ENCODE measurements around the gene PARD6A. TPM values are rescaled to one million over a fixed set of nuclear protein-coding genes. Genes with fewer than 3 reads are reported as not detected.
A peak's percentile ranks its signal among the peaks of the same experiment; 100 is the strongest.

Gene PARD6A, protein sequence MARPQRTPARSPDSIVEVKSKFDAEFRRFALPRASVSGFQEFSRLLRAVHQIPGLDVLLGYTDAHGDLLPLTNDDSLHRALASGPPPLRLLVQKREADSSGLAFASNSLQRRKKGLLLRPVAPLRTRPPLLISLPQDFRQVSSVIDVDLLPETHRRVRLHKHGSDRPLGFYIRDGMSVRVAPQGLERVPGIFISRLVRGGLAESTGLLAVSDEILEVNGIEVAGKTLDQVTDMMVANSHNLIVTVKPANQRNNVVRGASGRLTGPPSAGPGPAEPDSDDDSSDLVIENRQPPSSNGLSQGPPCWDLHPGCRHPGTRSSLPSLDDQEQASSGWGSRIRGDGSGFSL
- total RNA-seq (2014; rRNA removed; shearing (Covaris generic)), result 6.6 and 13.5 TPM in 2 replicates

DNA sequence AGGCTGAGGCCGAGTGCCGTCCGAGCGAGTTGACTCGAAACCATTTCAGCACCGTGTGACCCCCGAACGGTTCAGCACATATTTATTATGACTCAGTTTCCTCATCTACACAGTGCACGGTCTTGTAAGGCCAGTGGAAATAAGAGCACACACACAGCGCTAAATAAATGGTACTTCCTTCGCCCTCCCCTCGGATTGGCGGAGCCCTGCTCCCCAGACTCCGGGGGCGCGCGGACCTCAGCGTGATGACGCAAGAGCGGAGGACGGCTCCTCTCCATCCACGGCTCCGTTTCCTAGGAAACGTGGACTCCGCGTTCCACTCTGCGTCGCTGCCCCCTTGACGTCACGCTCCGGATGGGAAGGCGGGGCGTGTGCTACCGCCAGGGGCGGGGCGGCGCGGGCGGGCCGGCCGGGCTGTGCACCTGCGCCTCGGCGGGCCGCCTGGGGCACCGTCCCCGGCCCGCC is at the start of gene PARD6A:
PARD6A (plus strand) TSS at position 397 of the 465 bp plus-strand sequence. CDS start 79 bp downstream, outside the sequence.
- in situ Hi-C loops (cut with HindIII; ENCODE audit: low sequenced_read_pairs), result no loop called here
- DNase-seq (ENCODE audit: low spot score), result peak; percentile 99

DNA sequence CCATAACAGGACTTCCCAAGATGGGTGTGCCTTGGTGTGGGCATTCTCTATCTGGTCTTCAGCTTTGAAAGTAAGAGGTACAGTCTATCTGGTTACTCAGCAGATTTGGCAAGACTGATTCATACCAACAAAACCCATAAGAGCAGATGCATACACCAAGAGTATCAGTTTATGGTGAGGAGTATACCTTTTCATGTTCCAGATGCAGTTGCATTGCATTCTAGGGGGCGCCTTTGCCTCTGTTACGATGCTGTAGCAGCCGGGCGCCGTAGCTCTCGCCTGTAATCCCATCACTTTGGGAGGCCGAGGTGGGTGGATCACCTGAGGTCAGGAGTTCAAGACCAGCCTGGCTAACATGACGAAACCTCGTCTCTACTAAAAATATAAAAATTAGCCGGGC is 47.0 kb upstream of the PARD6A start:
- in situ Hi-C loops (cut with HindIII; ENCODE audit: low sequenced_read_pairs), result no loop called here
- no peak for DNase-seq (ENCODE audit: low spot score)

DNA sequence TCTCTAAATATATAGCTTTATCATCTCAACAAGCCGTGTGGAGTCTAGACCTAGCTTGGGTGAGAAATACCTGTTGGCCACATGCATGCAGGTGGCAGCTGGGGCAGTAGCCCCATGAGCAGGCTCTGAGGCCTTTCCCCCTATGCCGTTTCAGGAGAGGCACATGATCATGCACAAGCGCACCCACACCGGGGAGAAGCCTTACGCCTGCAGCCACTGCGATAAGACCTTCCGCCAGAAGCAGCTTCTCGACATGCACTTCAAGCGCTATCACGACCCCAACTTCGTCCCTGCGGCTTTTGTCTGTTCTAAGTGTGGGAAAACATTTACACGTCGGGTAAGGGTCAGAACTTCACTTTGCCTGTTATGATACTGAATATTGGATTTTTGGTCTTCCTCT is 32.5 kb upstream of the PARD6A start:
- no peak for DNase-seq (ENCODE audit: low spot score)
- in situ Hi-C loops (cut with HindIII; ENCODE audit: low sequenced_read_pairs), result no loop called here

DNA sequence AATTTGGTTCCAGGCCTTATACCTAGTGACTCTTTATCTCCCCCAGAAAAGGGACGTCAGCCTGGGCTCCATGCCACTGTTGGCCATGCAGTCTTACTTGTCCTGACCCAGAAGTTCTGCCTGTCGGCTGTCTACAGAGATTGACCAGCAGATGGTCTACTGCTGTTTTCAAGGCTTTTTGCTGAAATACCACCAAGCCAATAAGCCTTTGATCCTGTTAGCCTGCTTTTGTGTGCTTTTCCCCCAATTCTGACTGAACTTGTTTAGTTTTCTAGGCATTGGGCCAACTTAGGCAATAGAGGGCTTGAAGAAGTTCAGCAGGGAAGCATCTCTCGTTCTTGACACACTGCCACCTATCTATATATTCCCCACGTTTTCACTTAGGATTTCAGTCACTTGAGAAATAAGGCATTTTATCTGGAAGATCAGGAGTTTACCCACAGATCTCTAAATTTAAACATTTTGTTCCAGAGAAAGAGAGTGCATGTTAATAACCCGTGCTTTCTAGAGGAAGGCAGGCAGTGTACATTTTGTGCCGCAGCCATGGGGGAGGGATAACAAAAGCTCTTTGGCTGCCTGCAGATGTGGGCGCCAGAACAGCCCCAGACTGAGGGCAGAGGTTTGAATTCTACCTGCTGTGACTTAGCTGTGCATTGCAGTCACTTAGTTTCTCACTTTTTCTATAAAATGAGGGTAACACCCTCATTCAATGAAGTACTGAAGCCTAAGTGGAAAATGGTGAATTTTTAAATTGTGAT is 28.2 kb upstream of the PARD6A start:
- DNase-seq (ENCODE audit: low spot score), result peak; percentile 53
- in situ Hi-C loops (cut with HindIII; ENCODE audit: low sequenced_read_pairs), result no loop called here

DNA sequence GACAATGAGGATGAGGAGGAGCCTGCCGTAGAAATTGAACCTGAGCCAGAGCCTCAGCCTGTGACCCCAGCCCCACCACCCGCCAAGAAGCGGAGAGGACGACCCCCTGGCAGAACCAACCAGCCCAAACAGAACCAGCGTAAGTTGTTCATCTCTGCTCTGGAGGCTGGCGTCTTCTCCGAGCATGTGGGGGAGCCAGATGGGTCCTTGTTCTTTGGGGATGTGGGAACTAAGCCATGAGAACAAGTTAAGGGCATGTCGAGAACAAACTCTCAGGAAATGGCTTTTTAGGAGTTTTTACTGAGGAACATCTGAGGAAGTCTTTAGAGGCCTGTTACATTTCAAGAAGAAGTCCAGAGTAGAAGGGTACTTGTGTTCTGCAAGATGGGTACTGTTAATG is 24.0 kb upstream of the PARD6A start:
- DNase-seq (ENCODE audit: low spot score), result no peak
- in situ Hi-C loops (cut with HindIII; ENCODE audit: low sequenced_read_pairs), result no loop called here

DNA sequence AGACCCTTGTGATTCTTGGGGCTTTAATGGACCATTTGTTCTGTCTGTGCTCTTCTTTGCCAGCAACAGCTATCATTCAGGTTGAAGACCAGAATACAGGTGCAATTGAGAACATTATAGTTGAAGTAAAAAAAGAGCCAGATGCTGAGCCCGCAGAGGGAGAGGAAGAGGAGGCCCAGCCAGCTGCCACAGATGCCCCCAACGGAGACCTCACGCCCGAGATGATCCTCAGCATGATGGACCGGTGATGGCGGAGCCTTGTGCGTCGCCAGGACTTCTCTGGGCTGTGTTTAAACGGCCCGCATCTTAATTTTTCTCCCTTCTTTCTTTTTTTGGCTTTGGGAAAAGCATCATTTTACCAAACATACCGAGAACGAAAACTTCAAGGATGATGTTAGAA is 23.1 kb upstream of the PARD6A start:
- no peak for DNase-seq (ENCODE audit: low spot score)
- in situ Hi-C loops (cut with HindIII; ENCODE audit: low sequenced_read_pairs), result no loop called here

DNA sequence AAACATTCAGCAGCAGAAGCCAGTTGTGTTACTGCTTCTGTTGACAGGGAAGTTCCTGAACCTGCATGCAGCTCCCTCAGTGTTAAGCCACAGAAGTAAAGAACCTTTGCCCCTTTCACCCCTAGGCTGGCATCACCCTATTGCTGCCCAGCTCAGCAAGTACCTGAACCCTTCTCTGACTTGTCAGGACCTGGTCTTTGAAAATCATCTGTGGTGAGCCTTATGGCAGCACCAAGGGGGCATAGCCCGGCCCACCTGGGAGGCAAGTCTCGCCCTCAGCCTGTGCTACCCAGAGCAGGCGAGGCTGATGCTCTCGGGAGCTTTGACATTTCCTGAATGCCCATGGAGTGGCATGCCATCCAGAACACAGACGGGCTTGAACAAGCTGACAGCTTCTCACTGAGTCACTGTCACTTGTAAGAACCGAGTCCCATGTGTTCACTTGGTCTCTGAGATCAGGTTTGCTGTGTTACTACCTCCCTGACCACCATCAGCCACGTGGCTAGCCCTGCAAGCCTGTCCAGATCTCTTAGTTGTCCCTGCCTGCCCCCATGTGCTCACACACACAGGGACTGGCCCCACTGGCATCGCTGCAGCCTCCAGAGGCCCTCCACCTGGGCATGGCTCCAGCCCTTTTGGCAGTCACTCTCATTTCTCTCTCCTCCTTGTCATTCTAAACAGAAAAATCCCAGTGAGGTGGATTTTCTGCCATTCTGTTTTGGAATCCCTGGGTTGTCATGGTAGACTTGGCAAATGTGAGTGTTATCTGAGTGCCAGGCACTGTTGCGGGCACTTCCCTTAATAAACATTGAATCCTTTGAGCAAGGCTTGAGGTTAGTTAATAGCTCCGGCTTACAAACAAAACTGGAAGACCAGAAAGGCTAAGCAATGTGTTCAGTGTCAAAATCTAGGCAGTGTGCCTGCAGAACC is 18.7 kb upstream of the PARD6A start:
- peak; percentile 95 for DNase-seq (ENCODE audit: low spot score)
- in situ Hi-C loops (cut with HindIII; ENCODE audit: low sequenced_read_pairs), result no loop called here

DNA sequence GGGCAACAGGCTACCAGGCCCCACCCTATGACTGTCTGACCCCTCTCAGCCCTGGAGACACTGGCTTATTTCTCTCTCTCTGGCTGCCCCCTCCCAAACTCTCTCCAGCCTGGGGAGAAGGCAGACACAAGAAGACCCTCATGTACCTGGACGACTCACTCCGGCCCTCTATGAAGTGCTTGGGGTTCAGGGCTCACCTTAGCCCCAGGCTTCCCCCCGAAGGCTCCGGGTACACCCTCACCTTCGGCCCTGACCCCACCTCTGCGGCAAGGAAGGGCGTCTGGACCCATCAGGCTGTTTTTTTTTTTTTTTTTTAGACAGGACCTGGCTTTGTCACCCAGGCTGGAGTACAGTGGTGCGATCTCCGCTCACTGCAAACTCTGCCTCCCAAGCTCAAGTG is 16.7 kb upstream of the PARD6A start:
- in situ Hi-C loops (cut with HindIII; ENCODE audit: low sequenced_read_pairs), result no loop called here
- no peak for DNase-seq (ENCODE audit: low spot score)

DNA sequence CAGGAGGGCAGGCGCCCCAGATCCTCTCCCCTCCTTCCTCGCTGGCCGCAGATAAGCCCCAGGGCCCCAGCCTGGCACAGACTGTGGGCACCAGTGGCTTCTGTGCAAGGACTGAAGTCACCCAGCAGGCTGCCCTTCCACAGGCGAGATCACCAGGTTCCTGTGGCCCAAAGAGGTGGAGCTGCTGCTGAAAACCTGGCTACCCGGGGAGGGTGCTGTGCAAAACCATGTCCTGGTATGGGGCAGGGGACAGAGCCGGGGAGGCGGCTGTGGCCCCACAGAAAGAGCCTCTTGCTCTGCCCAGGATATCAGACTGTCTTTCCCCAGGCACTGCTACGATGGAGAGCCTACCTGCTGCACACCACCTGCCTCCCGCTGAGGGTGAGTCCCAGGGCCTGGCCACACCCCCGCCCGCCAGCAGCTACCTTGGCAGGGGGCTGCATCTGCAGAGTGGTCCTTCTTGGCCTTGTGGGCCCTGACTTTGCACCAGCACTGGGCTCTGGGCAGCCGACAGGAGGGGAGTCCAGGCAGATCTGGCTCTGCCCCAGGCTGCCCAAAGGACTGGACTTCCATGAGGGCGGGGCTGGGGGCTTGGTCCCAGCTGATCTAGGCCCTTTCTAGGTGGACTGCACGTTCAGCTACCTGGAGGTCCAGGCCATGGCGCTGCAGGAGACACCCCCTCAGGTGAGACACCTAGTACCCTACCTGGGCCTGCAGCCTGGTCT is 15.2 kb upstream of the PARD6A start:
- in situ Hi-C loops (cut with HindIII; ENCODE audit: low sequenced_read_pairs), result no loop called here
- DNase-seq (ENCODE audit: low spot score), result no peak

DNA sequence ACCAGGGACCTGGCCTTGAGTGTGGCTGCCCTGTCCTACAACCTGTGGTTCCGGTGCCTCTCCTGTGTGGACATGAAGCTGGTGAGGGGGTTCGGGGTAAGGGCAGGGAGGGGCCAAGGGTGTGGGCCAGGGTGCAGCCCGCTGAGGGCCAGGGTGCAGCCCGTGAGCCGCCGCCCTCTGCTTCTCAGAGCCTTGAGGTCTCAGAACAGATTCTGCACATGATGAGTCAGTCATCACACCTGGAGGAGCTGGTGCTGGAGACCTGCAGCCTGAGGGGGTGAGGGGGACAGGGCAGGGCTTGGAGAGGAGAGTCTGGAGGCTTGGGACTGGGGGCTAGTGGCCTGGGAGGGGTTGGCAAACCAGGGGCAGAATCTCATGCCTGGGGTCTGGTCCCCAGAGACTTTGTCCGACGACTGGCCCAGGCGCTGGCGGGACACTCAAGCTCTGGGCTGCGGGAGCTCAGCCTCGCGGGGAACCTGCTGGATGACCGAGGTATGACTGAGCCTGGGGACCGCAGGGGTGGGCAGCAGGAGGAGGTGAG is 13.6 kb upstream of the PARD6A start:
- DNase-seq (ENCODE audit: low spot score), result no peak
- in situ Hi-C loops (cut with HindIII; ENCODE audit: low sequenced_read_pairs), result no loop called here

DNA sequence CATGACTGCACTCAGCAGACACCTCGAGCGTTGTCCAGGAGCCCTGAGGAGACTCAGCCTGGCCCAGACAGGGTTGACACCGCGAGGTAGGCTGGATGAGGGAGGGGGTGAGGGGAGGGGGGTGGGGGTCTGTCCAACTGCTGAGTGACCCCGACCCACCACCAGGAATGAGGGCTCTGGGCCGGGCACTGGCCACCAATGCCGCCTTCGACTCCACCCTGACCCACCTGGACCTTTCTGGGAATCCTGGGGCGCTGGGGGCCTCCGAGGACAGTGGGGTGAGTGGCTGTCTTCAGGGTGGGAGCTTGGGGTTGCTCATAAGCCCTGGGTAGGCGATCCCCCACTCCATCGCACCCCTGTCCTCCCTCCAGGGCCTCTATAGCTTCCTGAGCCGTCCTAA is 13.1 kb upstream of the PARD6A start:
- in situ Hi-C loops (cut with HindIII; ENCODE audit: low sequenced_read_pairs), result no loop called here
- no peak for DNase-seq (ENCODE audit: low spot score)

DNA sequence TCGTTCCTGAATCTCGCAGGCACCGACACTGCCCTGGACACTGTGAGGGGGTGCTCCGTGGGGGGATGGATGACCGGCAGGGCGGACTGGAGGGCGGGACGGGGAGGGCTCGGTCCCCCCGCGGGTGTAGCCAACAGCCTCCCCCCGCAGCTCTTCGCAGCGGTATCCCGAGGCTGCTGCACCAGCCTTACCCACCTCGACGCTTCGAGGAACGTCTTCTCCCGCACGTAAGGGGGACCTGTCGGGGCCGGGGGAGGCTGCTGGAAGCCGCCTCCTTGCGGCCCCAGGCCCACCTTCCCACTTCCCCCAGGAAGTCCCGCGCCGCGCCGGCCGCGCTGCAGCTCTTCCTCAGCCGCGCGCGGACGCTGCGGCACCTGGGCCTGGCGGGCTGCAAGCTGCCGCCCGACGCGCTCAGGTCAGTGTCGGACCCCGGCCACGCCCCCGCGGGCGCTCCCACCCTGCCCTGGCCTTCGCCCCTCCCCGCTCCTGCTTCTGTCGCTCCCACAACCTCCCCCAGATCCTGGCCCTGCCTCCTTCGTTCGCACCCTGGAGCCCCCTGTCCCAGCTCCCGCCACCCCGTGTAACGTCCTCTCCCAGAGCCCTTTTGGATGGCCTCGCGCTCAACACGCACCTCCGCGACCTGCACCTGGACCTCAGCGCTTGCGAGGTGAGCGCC is 12.5 kb upstream of the PARD6A start:
- in situ Hi-C loops (cut with HindIII; ENCODE audit: low sequenced_read_pairs), result no loop called here
- DNase-seq (ENCODE audit: low spot score), result no peak

DNA sequence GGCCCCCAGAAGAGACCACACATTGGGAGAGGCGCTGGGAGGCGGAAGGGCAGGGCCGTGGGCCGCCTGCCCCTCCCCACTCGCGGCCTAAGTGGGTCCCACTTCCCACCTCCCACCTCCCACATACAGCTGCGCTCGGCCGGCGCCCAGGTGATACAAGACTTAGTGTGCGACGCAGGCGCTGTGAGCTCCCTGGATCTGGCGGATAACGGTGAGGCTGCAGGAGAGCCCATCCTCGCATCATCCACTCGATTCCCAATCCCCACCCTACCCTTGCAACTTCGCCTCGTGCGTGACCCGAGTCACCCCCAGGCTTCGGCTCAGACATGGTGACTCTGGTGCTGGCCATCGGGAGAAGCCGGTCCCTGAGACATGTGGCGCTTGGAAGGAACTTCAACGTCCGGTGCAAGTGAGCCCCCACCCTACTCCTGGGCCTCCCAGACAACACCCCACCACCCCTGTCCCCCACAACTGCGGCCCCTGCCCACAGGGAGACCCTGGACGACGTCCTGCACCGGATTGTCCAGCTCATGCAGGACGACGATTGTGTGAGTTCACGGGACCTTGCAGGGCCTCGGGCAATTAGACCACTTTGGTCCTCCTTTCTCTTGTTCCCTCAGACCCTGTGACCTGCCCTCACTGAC is 11.9 kb upstream of the PARD6A start:
- DNase-seq (ENCODE audit: low spot score), result no peak
- in situ Hi-C loops (cut with HindIII; ENCODE audit: low sequenced_read_pairs), result no loop called here

DNA sequence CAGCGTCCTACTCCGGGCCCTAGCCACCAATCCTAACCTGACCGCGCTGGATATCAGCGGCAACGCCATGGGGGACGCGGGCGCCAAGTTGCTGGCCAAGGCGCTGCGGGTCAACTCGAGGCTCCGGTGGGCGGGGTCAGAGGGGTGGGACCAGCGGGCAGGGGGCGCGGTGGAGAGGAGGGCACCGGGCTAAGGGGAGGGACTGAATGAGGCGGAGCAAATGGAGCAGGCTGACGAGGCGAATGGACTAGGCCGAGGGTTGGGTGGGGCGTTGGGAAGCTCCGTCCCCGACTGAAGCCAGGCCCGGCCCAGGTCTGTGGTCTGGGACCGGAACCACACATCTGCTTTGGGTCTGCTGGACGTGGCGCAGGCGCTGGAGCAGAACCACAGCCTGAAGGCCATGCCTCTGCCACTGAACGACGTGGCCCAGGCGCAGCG is 11.2 kb upstream of the PARD6A start:
- in situ Hi-C loops (cut with HindIII; ENCODE audit: low sequenced_read_pairs), result no loop called here
- DNase-seq (ENCODE audit: low spot score), result no peak

DNA sequence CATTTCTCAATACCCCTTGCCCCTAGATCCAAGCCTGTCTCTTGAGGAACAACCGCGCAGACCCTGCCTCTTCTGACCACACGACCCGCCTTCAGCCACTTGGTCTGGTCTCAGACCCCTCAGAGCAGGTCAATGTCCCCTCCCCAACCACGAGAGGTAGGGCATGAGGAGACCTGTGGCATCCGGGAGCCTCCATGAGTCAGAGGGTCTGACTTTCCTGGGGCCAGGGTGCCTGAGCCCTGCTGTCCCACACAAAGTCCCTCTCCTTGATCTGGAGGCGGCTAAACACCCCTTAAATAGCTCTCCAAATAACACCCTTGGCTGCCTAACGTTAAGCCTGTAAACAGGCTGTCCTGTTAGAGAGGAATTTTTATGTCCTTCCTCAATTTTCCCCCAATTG is 10.7 kb upstream of the PARD6A start:
- no peak for DNase-seq (ENCODE audit: low spot score)
- in situ Hi-C loops (cut with HindIII; ENCODE audit: low sequenced_read_pairs), result no loop called here

DNA sequence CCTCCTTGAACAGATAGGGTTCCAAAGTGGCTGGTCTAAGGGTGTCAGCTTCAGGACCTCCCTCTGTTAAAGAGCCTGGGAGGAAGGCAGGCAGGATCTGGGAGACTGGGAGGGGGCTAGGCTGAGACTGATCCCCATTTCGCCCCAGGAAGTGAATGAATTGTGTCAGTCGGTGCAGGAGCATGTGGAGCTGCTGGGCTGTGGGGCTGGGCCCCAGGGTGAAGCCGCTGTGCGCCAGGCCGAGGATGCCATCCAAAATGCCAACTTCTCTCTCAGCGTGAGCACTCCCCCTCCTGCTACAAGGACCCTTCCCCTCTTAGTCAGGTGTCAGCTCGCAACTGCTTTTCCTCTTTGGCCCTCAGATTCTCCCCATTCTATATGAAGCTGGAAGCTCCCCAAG is 9.7 kb upstream of the PARD6A start:
- no peak for DNase-seq (ENCODE audit: low spot score)
- in situ Hi-C loops (cut with HindIII; ENCODE audit: low sequenced_read_pairs), result no loop called here

DNA sequence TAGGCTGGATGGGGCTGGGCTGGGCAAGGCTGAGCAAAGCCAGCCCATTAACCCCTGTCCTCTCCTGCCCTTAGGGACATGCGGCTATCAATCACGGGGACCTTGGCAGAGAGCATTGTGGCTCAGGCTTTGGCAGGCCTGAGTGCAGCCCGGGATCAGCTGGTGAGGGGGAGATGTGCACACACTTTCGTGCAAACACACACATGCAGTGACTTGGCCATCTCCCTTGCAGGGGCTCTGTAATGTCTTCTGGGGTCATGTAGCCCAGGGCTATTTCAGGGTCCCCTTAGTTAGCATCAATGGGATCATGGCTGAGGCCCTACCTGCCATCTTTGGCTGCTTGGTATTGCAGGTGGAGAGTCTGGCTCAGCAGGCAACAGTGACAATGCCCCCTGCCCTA is 8.9 kb upstream of the PARD6A start:
- no peak for DNase-seq (ENCODE audit: low spot score)
- in situ Hi-C loops (cut with HindIII; ENCODE audit: low sequenced_read_pairs), result no loop called here

Data from G401 (cell line).